H1 (cell line): Measurements from ENCODE around the gene PSMA5. TPM values are rescaled to one million over a fixed set of nuclear protein-coding genes. Genes with fewer than 3 reads are reported as not detected.

Experiments
- GABPA ChIP-seq: IDR thresholded peaks from 2 replicates; pipeline ENCODE4 v1.6.1; 2011; ENCODE audit warnings: mild to moderate bottlenecking, low read length, moderate library complexity, borderline replicate concordance; ENCODE audit not compliant: insufficient read depth
- GTF2F1 ChIP-seq: IDR thresholded peaks from 2 replicates; pipeline ENCODE4 v1.6.1; 2012; ENCODE audit warnings: low read depth, low read length, improper control_type of control experiment, borderline replicate concordance
- RNF2 ChIP-seq: fragments of 200-900, 300-1000 bp; sonication (generic); IDR thresholded peaks from 2 replicates; pipeline ENCODE4 v1.7.1; 2016; ENCODE audit warnings: borderline replicate concordance, low read depth, mild to moderate bottlenecking, antibody characterized with exemption, low read length; ENCODE audit not compliant: poor library complexity, severe bottlenecking; ENCODE audit errors: missing control alignments
- TBP ChIP-seq: IDR thresholded peaks from 2 replicates; pipeline ENCODE4 v1.6.1; 2011; ENCODE audit warnings: low read depth, low read length, improper control_type of control experiment
- polyA plus RNA-seq, 7 experiments: library from polyadenylated mRNA; depleted of rRNA in 3 of 7; stranded (reverse) in 5 of 7; unstranded in 2 of 7; fragments of >200 nt in 5 of 7; fragments of 200-250 nt in 2 of 7; gene quantifications; 1 replicate in 5 of 7; 2 replicates in 1 of 7; 4 replicates in 1 of 7; pipeline versions ENCODE4 v1.2.1 to v1.2.3, GENCODE V29; 2011 to 2013; ENCODE audit warnings: missing spikeins in 2 of 7, mixed read lengths in 2 of 7
- total RNA-seq: library from RNA; stranded (reverse); fragmentation: NEBNext Ultra II Directional; extraction: Animal tissue kit (Norgen Biotek cat#: 25700); gene quantifications from 2 replicates; pipeline ENCODE4 v1.2.1, GENCODE V29; 2021

Gene PSMA5
- total and polyA plus RNA-seq, 2 of the 8 experiments (the other 6 are each of a cell fraction or from before 2014, with no cell fraction given): 140 to 166 TPM

DNA sequence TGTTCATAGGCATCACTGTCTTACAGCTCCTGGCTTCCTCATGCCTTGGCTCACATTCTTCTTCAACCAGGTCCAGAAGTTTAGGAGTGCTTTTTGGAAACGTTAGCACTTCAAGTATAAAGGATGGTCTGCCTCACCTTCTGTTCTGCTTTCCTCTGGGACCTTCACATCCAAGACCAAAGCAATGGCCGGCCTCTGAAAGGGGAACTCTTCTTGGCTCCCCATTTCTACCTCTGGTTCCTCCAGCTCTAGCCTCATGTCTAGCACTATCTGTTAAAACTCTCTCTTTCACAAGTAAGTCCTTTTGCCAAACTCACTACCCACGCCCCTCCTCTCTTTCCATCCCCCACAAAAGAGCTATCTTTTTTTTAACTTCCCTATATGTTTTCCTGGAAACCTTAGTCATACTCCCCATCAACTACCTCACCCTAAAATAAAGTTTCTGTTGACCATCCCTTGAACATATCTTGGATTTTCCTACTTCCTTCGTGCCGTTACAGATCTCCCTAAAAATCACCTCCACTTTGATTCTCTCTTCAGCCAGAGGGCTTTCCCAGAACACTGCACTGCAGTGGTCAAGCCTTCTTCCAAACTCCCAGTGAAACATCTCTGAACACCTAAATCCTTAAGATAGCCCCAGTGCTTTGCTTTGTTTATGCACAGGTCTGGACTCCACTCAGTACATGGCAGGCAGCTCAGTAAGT is 36.5 kb downstream of the PSMA5 start (continued):
- no peak for TF ChIP-seq GTF2F1
- TF ChIP-seq RNF2: no peak
- TF ChIP-seq TBP: no peak
- no peak for TF ChIP-seq GABPA
